PC-9 (cell line): ENCODE results near the gene LGALS12.

Source experiments
- CTCF ChIP-seq: fragments of 200-600 bp; sonication (generic); conservative IDR thresholded peaks from 2 replicates; pipeline ENCODE4 v1.6.1; 2017; ENCODE audit warnings: mixed run types, antibody characterized with exemption, mild to moderate bottlenecking, moderate library complexity
- EZH2 ChIP-seq: fragments of 200-600 bp; sonication (generic); IDR thresholded peaks from 2 replicates; pipeline ENCODE4 v1.8.0; 2017; ENCODE audit warnings: antibody characterized with exemption, low read depth

DNA sequence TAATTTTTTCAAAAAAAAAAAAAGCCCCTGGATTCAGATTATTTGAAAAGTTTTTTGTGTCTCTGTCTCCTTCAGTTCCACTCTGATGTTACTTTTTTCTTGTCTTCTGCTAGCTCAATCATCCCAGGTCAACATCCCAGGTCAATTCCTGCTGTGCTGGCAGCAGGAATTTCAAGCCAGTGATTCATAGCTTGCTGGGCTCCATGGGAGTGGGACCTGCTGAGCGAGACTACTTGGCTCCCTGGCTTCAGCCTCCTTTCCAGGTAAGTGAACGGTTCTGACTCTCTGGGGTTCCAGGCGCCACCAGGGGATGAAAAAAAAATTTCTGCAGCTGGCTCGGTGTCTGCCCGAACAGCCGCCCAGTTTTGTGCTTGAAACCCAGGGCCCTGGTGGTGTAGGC, 46.3 kb upstream of the LGALS12 start:
- no peak for TF ChIP-seq CTCF
- TF ChIP-seq EZH2: no peak
